Prostate gland (tissue), 2 donors: Measurements from ENCODE around the gene N4BP2L1. TPM values are rescaled to one million over a fixed set of nuclear protein-coding genes. Genes with fewer than 3 reads are reported as not detected.

Experiments used
- DNase-seq: peaks from one replicate; pipeline ENCODE4 v3.0.0-alpha.2; 2019; ENCODE audit warnings: low spot score
- H3K27ac ChIP-seq, 2 donors: fragments of 200-600 bp; sonication (generic); 2 replicates each; pipeline ENCODE4 v1.5.1; 2017 to 2019
- H3K27me3 ChIP-seq: fragments of 200-600 bp; sonication (generic); replicated peaks from 2 replicates; pipeline ENCODE4 v1.5.1; 2019; ENCODE audit not compliant: insufficient read depth
- H3K36me3 ChIP-seq, 2 donors: fragments of 200-600 bp; sonication (generic); 1 replicate in 1 of 2; 2 replicates in 1 of 2; pipeline versions ENCODE4 v1.5.1 to v1.8.1; 2017 to 2019
- H3K4me1 ChIP-seq: fragments of 200-600 bp; sonication (generic); replicated peaks from 2 replicates; pipeline ENCODE4 v1.5.1; 2019
- H3K4me3 ChIP-seq, 2 donors: fragments of 200-600 bp; sonication (generic); 2 replicates each; pipeline ENCODE4 v1.5.1; 2017 to 2019
- H3K9me3 ChIP-seq: fragments of 200-600 bp; sonication (generic); 2 replicates; pipeline ENCODE4 v1.5.1; 2017
- CTCF ChIP-seq, 4 experiments: fragments of 200-600 bp in 2 of 4; fragments of 450-650 bp in 2 of 4; sonication (generic) in 2 of 4; IDR thresholded peaks; 1 replicate in 3 of 4; 2 replicates in 1 of 4; pipeline ENCODE4 v1.5.1; 2016 to 2019; ENCODE audit warnings: antibody characterized with exemption in 4 of 4, mild to moderate bottlenecking in 2 of 4, moderate library complexity in 2 of 4
- POLR2A ChIP-seq: fragments of 450-650 bp; IDR thresholded peaks from one replicate; pipeline ENCODE4 v1.6.1; 2016; ENCODE audit warnings: antibody characterized with exemption, mild to moderate bottlenecking
- POLR2AphosphoS5 ChIP-seq: sonication (generic); formaldehyde crosslinking; IDR thresholded peaks from one replicate; pipeline ENCODE4 v1.6.1; 2017; ENCODE audit warnings: antibody characterized with exemption
- WGBS: methylation state at CpG from one replicate; pipeline ENCODE4 v1.1.5; 2018; 5-methylcytosine and 5-hydroxymethylcytosine counted together
- intact Hi-C: fragments of 100-400 bp; cut with DNase I; formaldehyde crosslinking; loops from one replicate; pipeline ENCODE4 v1.14.2; 2022
- total RNA-seq, 2 donors: library from RNA; depleted of rRNA; stranded (reverse); fragments of >200 nt; gene quantifications; one replicate each; pipeline ENCODE4 v1.1.0, GENCODE V29; 2016

Gene N4BP2L1
- total RNA-seq, 2 donors from 2014 or later = 20.9 to 22.7 TPM

GRCh38 chr13:32428581-32429432, 877 bp upstream of the N4BP2L1 start:
- intact Hi-C loops = no loop called here
- 22% methylated on average over 9 of the region's 9 CpGs for WGBS
- Histone ChIP-seq H3K36me3 (no peaks in the 10 kb centered on the region), H3K27me3 (no peaks in the 10 kb centered on the region), H3K4me1 (no peaks in the 10 kb centered on the region), H3K4me3 (peak overlapping the region; percentile 69 to 85), H3K9me3 (no peaks in the 10 kb centered on the region), H3K27ac (peak overlapping the region; percentile 89 to 92)
- no peak for TF ChIP-seq CTCF (IDR thresholded peaks at IDR 0.05)
- TF ChIP-seq POLR2A = no peak
- TF ChIP-seq POLR2AphosphoS5 = no peak
- DNase-seq = peak; percentile 9

GRCh38 chr13:32426990-32427851, 709 bp downstream of the N4BP2L1 start:
- 2% methylated on average over 63 of the region's 90 CpGs for WGBS
- TF ChIP-seq CTCF (IDR thresholded peaks at IDR 0.05) (no peak), POLR2AphosphoS5 (no peak), POLR2A (peak; percentile 37)
- Histone ChIP-seq H3K9me3 (no peaks in the 10 kb centered on the region), H3K4me1 (no peaks in the 10 kb centered on the region), H3K27ac (peak overlapping the region; percentile 89 to 92), H3K36me3 (no peaks in the 10 kb centered on the region), H3K27me3 (no peaks in the 10 kb centered on the region), H3K4me3 (peak overlapping the region; percentile 69 to 85)
- DNase-seq = peak; percentile 57
- intact Hi-C loops = loop anchor here (2.0 kb wide), 1 partner anchor 112 kb away; the partner anchor contains the start of gene N4BP2L2

- DNase-seq = no peak
- intact Hi-C loops = loop anchor here (2.0 kb wide), 1 partner anchor 112 kb away; the partner anchor contains the start of gene N4BP2L2
- H3K27me3 ChIP-seq = no peaks in the 10 kb centered on the region
These were observed 1.5 kb downstream of the N4BP2L1 start for GRCh38 chr13:32426191-32426989.

GRCh38 chr13:32425158-32425557, 2.8 kb downstream of the N4BP2L1 start:
- intact Hi-C loops = no loop called here
- H3K27ac ChIP-seq = no peak overlapping the region
- no peaks in the 10 kb centered on the region for H3K4me1 ChIP-seq
- TF ChIP-seq POLR2A (no peak), POLR2AphosphoS5 (no peak), CTCF (IDR thresholded peaks at IDR 0.05) (no peak)
- no peak for DNase-seq
- no peaks in the 10 kb centered on the region for H3K36me3 ChIP-seq
- no peak overlapping the region for H3K4me3 ChIP-seq
- 90% methylated on average over 7 of the region's 7 CpGs for WGBS
- no peaks in the 10 kb centered on the region for H3K27me3 ChIP-seq
- no peaks in the 10 kb centered on the region for H3K9me3 ChIP-seq

More at GRCh38 chr13:32426191-32426989, 1.5 kb downstream of the N4BP2L1 start:
- H3K4me1 ChIP-seq = no peaks in the 10 kb centered on the region
- TF ChIP-seq CTCF (IDR thresholded peaks at IDR 0.05) (no peak), POLR2AphosphoS5 (peak; percentile 11)
- H3K9me3 ChIP-seq = no peaks in the 10 kb centered on the region
- H3K27ac ChIP-seq = peak overlapping the region; percentile 89 to 92
- H3K4me3 ChIP-seq = peak overlapping the region; percentile 69 to 85
- WGBS = 55% methylated on average over 19 of the region's 19 CpGs
- no peaks in the 10 kb centered on the region for H3K36me3 ChIP-seq
